Transverse colon (tissue), 3 donors: ENCODE results near the gene ABHD17A.

Experiments used
- POLR2A ChIP-seq: fragments of 450-650 bp; IDR thresholded peaks from one replicate; pipeline ENCODE4 v1.6.1; 2016; ENCODE audit warnings: antibody characterized with exemption, mild to moderate bottlenecking, moderate library complexity
- TF ChIP-seq, protein P1 (sequence below), 5 experiments: fragments of 200-600 bp in 3 of 5; fragments of 450-650 bp in 2 of 5; sonication (generic) in 3 of 5; IDR thresholded peaks; 1 replicate in 2 of 5; 2 replicates in 3 of 5; pipeline ENCODE4 v1.5.1; 2016 to 2017; ENCODE audit warnings: antibody characterized with exemption in 5 of 5, inconsistent platforms in 3 of 5, mild to moderate bottlenecking in 2 of 5, moderate library complexity in 1 of 5

DNA sequence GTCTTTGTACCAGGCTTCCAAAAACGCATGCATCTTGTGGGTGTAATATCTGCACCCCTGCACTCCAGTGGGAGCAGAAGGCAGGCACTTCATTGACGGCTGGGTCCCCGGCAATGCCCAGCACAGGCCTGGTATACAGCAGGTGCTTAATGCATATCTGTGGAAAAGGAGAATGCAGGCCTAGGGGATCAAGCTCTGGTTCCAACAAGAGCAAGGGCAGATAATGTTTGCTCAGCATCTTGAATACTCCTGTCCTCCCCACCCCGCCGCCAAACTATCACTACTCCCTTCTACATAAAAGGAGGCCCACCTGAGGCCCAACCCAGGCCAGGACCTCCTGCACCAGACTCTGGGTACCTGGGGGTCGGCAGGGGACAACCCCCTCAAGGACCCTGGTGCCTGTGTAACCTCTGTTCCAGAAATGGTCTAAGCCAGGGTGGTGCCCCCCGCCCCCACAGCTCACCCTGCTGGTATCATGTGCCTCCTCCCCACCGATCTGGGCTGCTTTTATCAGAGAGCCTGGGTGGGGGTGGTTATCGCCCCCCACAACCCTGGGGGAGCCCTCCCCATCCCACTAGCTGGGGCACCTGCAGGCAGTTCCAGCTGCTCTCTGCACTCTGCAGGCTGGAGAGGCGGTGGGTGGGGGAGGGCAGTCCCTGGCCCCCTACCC, 26.7 kb downstream of the ABHD17A start:
- TF ChIP-seq, protein P1, sequence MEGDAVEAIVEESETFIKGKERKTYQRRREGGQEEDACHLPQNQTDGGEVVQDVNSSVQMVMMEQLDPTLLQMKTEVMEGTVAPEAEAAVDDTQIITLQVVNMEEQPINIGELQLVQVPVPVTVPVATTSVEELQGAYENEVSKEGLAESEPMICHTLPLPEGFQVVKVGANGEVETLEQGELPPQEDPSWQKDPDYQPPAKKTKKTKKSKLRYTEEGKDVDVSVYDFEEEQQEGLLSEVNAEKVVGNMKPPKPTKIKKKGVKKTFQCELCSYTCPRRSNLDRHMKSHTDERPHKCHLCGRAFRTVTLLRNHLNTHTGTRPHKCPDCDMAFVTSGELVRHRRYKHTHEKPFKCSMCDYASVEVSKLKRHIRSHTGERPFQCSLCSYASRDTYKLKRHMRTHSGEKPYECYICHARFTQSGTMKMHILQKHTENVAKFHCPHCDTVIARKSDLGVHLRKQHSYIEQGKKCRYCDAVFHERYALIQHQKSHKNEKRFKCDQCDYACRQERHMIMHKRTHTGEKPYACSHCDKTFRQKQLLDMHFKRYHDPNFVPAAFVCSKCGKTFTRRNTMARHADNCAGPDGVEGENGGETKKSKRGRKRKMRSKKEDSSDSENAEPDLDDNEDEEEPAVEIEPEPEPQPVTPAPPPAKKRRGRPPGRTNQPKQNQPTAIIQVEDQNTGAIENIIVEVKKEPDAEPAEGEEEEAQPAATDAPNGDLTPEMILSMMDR (IDR thresholded peaks at IDR 0.05): no peak
- no peak for TF ChIP-seq POLR2A
